Fibroblast of the conjunctiva (primary cell): Measurements from ENCODE around the gene FSHR.

ENCODE experiments used
- DNase-seq: peaks from one replicate; pipeline ENCODE4 v3.0.0-alpha.2; 2010; ENCODE audit warnings: low read depth

The FSHR gene

GRCh38 chr2:49111006-49111405, 43.3 kb downstream of the FSHR start:
- DNase-seq: no peak

- no peak for DNase-seq
Measured at GRCh38 chr2:49110571-49110970, 43.7 kb downstream of the FSHR start.

- no peak for DNase-seq
Measured at GRCh38 chr2:49108851-49109250, 45.5 kb downstream of the FSHR start.

- DNase-seq: no peak
Measured at GRCh38 chr2:49108436-49108835, 45.9 kb downstream of the FSHR start.

- no peak for DNase-seq
Measured at GRCh38 chr2:49105506-49105905, 48.8 kb downstream of the FSHR start.

- no peak for DNase-seq
Measured at GRCh38 chr2:49102146-49102545, 52.2 kb downstream of the FSHR start.

GRCh38 chr2:49080681-49081080, 73.6 kb downstream of the FSHR start:
- DNase-seq: no peak

GRCh38 chr2:49070716-49071115, 83.6 kb downstream of the FSHR start:
- DNase-seq: no peak

- DNase-seq: no peak
Measured at GRCh38 chr2:49069829-49070228, 84.5 kb downstream of the FSHR start.

- no peak for DNase-seq
Measured at GRCh38 chr2:49068613-49069012, 85.7 kb downstream of the FSHR start.

- no peak for DNase-seq
Measured at GRCh38 chr2:49067971-49068370, 86.3 kb downstream of the FSHR start.

- no peak for DNase-seq
Measured at GRCh38 chr2:49053156-49053555, 101.2 kb downstream of the FSHR start.

GRCh38 chr2:49050265-49050664, 104.0 kb downstream of the FSHR start:
- no peak for DNase-seq

GRCh38 chr2:49049161-49049560, 105.2 kb downstream of the FSHR start:
- no peak for DNase-seq

GRCh38 chr2:49045083-49045482, 109.2 kb downstream of the FSHR start:
- no peak for DNase-seq

GRCh38 chr2:49044350-49045079, 109.8 kb downstream of the FSHR start:
- DNase-seq: no peak

- DNase-seq: no peak
Measured at GRCh38 chr2:49043405-49043982, 110.8 kb downstream of the FSHR start.

- DNase-seq: no peak
Measured at GRCh38 chr2:49042488-49042887, 111.8 kb downstream of the FSHR start.

GRCh38 chr2:49041061-49041460, 113.3 kb downstream of the FSHR start:
- no peak for DNase-seq

GRCh38 chr2:49037197-49037596, 117.1 kb downstream of the FSHR start:
- DNase-seq: no peak

- no peak for DNase-seq
Measured at GRCh38 chr2:49035481-49035880, 118.8 kb downstream of the FSHR start.

GRCh38 chr2:49033394-49034185, 120.7 kb downstream of the FSHR start:
- DNase-seq: no peak

GRCh38 chr2:49032936-49033335, 121.4 kb downstream of the FSHR start:
- no peak for DNase-seq
